HG03095 (cell line): ENCODE results near the gene SLC22A25.
"Not testable (repeated sequence)": the region's sequence is repeated elsewhere in the genome, so short reads cannot be mapped to it uniquely, and the experiment has no call there.

Experiments
- ATAC-seq: cut with Tn5 transposase; IDR thresholded peaks from one replicate; pipeline ENCODE4 v1.9.1; 2021; ENCODE audit warnings: moderate library complexity; ENCODE audit not compliant: unreplicated experiment

SLC22A25 gene

DNA sequence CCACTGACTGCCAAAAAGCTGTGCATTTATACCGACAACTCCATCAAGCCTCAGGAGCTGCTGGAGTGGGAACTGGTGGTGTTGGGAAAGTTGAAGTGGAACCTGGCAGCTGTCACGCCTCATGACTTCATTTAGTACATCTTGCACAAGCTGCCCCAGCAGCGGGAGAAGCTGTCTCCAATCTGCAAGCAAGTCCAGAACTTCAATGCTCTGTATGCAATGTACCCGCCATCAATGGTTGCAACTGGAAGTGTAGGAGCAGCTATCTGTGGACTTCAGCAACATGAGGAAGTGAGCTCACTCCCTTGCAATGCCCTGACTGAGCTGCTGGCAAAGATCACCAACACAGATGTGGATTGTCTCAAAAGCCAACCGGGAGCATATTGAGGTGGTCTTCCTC is at the start of gene SLC22A25:
Gene SLC22A25 (minus strand): TSS at position 67 of the 400 bp plus-strand sequence. CDS start 13,947 bp downstream, outside the sequence.
- no peak for ATAC-seq

DNA sequence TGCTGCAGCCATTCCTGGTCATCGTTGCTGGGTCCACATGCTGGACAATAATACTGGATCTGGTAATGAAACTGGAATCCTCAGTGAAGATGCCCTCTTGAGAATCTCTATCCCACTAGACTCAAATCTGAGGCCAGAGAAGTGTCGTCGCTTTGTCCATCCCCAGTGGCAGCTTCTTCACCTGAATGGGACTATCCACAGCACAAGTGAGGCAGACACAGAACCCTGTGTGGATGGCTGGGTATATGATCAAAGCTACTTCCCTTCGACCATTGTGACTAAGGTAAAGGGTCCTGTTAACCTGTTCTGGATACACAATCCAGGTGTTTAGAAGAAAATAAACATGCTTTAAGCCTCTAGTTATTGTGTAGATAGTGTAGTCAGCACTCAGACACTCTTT is 46.9 kb upstream of the SLC22A25 start:
- ATAC-seq: no peak

DNA sequence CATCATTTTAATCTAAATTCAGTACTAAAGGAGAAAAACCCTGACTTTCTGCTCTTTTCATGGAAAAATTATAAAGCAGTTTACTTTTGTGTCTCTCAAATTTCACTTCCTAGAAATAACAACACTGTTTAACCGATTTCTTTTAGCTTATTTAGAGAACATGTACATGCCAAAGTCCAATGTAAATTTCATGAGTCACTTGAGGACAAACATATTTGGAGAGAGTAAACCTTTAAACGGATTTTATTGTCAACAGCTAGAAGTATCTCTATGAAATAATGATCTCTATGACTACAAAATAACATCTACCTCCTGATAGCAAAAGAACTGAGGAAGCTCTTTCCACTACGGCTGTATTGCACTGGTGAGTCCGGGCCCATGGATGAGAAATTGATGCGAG is 46.3 kb upstream of the SLC22A25 start:
- ATAC-seq: no peak

DNA sequence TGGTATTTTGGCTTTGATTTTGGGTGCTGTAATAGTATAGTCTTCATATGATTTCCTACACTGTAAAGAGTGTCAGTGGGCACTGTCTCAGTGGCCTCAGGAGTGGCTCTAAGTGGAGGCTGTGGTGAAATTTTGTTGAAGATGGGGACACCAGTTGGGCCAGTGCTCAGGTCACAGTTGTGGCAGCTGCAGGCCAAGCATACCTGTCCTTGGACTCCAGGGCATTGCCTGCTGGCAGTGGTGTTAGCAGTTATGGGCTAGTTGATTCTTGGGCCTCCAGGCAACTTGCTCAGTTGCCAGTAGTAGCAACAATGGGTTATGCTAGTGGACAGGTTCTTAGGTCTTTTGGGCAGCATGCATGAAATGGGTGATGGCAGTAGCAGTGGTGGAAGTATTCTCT is 39.2 kb upstream of the SLC22A25 start:
- no peak for ATAC-seq

DNA sequence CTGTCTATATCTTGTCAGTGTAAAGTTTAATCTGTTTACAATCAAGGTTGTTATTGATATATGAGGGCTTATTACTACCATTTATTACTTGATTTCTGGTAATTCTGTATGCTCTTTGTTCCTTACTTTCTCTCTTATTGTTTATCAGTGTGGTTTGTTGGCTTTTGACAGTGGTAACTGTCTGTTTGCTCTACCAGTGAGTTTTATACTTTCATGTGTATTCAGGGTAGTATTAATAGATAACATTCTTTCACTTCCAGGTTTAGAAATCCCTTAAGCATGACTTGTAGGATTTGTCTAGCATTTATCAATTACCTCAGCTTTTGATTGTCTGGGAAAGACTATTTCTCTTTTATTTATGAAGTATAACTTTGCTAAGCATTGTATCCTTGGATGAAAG is 37.5 kb upstream of the SLC22A25 start:
- no peak for ATAC-seq

DNA sequence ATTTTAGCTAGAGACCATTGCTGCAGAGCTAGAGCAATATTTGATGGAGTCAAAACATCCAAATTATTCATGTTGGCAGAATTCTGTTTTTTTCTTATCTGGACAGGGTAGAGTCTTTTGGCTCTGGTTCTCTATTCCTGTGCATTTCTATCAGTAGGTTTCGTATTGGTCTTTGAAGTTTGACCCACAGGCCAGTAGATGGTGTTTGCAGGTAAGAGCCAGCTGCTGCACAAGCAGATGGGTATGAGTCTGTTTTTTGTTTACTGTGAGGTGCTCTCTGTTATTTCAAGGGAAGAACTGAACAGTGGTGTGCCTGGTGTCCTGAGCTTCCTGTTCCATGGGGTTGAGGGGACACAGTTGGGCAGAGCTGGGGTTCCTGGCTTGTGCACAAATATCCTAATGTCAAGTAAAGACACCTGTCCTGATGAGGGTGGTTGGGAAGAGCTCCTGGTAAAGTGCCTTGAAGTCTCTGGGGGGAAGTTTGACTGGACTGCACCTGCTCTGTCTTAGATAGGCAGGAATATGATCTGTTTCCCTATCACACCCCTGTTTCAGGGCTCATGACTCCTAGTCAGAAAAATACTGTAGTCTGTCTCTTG is 34.0 kb upstream of the SLC22A25 start:
- no peak for ATAC-seq

DNA sequence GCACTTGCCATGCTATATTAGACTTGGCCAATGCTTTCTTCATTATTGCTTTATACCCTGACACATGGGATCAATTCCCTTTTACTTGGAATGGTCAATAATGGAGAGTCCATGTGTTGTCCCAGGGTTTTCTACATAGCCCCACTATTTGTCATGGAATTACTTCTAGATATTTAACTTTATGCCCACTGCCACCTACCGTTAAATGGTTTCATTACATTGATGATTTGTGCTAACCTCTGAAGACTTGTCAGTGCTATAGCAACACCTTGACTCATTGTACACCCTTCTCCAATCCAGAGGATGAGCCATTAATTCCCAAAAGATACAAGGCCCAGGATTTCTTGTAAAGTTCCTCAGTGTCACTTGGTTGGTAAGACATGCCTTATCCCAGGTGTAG is 31.4 kb upstream of the SLC22A25 start:
- ATAC-seq: no peak

DNA sequence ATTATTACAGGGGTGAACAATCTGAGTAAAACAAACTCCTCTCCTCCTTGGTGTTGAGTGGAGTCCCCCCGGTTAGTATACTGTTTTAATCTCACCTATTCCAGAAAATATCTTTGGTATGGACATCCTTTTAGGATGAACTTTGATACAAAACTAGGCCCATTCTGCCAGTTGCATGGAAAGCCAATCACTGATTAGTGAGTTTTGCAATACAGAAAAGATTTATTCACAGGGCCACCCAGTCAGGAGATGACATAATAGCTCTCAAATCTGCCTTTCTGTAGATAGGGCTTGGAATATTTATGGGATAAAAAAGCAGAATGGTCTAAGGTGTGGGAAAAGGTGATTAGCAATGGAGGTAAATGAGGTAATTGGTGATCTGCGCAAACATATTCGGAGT is 30.3 kb upstream of the SLC22A25 start:
- no peak for ATAC-seq

DNA sequence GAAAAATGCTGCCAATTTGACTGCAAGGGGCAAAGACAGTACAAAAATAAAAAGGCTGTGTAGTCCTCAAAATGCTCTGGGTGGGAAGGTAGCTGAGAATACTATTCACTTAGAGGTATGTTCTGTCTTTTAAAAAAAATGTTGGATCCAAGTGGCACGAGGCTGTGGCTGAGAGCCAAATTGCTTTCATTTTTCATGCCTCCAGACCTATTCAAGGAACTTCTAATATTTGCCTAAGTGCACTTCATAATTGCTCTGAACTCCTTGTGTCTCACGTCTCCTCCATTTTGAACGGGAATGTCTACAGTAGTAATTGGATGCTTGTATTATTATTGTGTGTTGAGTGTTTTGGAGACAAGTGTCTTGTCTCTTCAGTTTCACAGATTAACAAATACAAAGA is 19.1 kb upstream of the SLC22A25 start:
- no peak for ATAC-seq

DNA sequence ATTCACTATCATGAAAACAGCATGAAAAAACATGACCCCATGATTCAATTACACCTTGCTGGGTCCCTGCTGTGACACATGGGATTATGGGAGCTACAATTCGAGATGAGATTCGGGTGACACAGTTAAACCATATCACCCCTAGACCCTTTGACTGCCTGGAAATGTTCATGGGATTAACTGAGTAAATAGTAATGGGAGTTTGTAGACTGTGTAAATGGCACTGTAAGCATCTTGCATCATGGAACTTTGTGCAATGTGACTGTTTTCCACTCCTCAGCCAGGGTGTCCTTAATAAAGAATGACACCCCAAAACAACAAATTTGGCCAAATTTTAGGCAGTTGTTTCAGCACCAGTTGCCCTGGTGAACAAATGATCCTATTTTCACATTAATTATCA is 7.9 kb upstream of the SLC22A25 start:
- ATAC-seq: no peak

DNA sequence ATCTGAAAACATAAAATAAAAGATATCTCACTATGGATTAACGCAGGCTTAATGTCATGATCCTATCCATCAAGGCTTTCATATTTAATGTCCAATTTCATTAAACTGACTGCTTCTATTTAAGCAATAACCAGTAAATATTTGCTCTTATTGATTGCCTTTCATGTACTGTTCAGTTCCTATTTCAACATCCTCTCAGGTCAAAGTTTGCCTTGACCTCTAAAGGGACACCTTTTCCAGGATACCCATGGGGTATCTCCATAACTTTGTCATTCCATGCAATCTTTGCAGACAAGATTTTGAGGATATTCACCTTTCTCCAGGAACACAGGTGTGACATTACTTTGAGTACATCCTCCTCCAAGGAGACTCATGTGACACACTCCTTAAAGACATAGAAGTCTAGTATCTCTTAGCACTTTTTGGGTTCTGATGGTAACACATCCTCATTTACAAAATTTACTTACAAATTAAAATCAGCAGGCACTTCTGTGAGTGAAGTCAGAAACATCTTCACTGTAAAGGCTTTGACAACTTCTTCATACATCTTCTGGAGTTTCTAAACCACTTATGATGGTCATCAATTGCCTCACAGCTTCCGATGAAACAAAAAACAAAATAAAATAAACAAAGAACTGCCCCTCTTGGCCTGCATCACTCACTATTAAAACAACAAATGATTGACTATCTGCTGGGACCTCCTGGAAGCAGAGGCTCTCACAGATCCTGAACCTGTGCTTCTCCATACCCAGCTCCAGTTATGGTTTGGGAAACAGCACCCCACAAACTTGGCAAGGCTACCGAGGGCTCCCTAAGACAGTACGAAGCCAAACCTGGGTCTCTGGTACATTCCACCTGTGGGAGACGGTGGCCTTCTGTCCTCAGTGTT is 7.0 kb upstream of the SLC22A25 start:
- no peak for ATAC-seq

DNA sequence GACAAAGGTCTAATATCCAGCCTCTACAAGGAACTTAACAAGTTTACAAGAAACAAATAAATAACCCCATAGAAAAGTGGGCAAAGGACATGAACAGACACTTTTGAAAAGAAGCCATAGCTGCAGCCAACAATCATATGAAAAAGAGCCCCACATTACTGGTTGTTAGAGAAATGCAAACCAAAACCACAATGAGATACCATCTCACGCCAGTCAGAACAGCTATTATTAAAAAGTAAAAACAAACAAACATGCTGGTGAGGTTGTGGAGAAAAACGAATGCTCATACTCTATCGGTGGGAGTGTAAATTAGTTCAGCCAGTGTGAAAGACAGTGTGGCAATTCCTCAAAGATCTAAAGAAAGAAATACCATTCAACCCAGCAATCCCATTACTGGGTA is 5.6 kb upstream of the SLC22A25 start:
- ATAC-seq: no peak

DNA sequence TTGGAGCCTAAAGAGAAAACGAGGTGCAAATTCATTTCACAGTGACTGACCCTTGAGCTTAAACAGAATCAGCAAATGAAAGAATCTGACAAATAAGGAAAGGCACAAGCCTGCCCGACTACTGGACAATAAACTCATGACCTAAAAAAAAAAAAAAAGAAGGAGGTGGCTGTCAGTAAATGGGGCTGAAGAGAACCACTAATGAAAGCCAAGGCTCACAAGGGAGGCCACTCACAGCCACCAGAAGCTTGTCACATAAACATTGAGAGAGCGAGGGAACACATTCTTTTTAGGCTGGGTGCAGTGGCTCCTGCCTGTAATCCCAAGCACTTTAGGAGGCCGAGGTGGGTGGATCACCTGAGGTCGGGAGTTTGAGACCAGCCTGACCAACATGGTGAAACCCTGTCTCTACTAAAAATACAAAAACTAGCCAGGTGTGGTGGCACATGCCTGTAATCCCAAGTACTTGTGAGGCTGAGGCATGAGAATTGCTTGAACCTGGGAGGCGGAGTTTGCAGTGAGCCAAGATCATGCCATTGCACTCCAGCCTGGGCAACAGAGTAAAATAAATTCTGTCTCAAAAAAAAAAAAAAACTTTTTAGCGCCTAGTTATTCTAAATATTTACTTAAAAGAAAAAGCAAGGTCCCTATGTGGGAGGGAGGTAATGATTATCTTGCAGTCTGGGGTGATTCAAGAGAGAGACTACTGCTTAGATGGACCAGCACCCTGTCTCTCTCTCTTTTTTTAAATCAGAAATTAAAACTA is 4.0 kb upstream of the SLC22A25 start:
- not testable (repeated sequence) for ATAC-seq

DNA sequence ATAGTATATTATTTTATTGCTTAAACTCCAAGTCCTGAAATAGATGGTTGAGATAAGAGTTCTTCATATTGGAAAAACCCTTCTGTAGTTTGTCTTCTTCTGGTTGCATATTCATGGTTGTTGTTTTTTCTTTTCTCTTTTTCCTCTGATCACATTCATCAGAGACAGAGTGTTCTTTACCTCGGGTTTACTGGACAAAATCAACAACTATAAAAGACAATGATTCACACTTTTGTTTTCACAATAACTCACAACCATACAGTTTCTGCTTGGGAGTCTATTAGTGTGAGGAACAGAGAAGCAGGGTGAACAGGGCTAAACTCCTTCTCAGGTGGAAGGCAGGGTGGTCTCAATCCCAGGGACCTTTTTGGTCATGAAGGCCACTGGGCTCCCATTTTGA is 2.6 kb upstream of the SLC22A25 start:
- ATAC-seq: no peak

DNA sequence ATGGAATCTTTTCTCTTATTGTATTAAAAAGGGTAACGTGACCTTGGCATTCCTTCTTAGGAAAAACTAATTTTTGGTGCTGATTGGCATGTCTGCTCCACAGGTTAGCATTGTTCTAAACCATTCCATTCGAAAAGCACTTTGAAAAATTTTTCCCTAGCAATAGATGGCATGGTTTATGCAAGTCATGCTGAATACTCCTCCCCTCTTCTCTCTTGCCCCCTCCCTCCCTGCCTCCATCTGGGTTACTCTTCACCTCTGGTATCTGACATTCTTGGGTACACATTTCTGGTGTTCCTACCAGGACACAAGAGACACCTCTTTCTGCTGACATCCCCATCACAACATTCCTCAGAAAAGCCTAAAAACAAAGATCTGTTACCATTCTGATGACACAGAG is 1.5 kb upstream of the SLC22A25 start:
- ATAC-seq: no peak

DNA sequence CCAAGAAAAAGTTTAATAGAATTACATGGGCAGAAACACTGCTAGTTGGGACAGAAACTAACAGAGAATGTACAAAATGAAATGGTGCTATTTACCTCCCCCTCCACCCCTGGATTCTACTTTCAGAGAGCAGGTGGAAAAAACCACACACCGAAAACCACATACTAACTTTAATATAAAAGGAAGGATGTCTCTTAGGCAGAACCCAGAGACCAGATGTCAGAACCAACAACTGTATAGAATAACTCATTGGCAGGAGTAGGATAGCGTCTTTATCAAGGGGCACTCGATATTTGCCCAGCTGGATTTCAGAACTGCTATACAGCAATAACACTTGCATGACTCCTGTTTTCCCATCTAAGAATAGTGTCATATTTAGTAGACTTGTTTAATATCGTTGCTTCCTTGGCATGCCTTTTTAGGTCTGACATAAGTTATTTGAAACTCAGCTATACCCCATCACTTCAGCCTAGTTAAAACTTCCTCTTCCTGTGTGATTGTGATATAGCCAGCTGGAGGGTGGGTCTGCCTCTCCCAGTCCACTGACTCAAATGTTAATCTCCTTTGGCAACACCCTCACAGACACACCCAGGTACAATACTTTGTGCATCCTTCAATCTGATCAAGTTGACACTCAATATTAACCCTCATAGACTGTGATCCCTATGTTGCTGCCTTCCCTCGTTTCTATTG is 1.2 kb downstream of the SLC22A25 start:
- no peak for ATAC-seq

DNA sequence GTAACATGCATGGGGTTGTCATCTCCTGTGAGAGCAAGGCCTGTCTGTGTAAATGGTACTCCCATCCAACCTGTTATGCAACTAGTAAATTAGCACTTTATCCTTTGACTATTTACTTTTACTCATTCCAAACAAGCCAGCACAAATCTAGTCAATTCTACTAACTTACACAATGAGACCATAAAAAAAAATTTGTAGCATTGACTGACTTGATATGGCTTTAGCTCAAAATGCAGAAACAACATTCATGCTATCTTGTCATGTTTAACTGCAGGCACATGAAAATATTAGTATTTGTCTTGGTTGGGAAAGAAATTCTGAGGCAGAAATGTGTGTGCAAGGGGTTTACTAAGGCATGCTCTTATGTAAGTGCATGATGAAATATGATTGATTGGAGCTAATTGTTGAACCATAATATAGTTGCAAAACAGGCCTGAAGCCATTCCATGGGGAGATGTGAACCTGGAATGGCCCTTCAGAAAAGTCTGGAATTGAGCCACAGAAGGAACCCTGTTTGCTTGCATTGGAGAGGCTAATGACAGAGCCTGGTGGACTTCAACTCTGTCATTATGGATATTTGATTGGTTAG is 2.5 kb downstream of the SLC22A25 start:
- no peak for ATAC-seq

DNA sequence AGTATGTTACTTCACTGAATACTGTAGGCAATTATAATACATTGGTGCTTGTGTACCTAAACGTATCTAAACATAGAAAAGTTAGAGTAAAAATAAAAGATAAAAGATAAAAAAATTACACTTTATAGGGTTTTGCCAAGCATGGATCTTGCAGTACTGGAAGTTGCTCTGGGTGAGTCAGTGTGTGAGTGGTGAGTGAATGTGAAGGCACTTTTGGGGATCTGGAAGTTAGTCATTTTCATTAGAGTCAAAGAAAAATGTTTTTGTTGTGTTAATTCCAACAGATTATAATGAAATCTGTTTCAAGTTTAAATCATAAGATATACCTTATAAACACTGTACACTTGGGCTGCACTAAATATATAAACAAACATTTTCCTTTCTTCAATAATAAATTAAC is 3.3 kb downstream of the SLC22A25 start:
- no peak for ATAC-seq

DNA sequence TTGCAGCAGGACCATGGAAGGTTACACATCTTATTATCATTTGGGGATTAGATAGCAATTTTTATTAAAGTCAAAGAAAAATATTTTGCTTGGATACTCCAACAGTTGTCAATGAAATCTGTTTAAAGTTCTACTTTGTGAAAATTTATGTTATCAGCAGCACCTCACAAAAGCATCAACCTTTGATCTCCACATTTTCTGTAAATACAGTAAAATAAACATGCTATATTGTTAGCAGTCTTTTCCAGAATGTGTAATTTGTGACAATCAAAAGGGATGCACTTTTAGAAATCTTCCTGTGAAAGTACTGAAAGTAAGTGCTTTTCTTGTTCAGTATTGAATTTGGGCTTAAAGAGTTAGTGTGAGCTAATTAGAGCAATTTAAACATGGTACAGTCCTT is 4.1 kb downstream of the SLC22A25 start:
- ATAC-seq: no peak

DNA sequence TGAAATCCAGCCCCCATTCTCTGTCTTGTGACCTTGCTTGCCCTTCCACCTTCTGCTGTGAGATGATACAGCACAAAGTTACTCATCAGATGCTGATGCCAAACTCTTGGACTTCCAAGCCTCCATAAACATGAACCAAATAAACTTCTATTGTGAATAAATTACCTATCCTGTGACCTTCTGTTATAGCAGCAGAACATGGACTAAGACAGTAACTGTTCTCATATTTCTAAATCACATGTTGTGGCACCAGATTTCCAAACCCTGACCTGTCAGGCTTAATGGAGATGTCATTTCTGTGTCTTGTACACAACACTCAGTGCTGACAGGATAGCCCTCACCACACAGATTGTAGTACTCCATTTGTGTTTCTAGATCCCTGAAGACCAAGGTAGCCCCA is 6.0 kb downstream of the SLC22A25 start:
- ATAC-seq: no peak
